Measurements from ENCODE around the gene NUTM1.
A peak's percentile ranks its signal among the peaks of the same experiment; 100 is the strongest.

The NUTM1 gene, protein sequence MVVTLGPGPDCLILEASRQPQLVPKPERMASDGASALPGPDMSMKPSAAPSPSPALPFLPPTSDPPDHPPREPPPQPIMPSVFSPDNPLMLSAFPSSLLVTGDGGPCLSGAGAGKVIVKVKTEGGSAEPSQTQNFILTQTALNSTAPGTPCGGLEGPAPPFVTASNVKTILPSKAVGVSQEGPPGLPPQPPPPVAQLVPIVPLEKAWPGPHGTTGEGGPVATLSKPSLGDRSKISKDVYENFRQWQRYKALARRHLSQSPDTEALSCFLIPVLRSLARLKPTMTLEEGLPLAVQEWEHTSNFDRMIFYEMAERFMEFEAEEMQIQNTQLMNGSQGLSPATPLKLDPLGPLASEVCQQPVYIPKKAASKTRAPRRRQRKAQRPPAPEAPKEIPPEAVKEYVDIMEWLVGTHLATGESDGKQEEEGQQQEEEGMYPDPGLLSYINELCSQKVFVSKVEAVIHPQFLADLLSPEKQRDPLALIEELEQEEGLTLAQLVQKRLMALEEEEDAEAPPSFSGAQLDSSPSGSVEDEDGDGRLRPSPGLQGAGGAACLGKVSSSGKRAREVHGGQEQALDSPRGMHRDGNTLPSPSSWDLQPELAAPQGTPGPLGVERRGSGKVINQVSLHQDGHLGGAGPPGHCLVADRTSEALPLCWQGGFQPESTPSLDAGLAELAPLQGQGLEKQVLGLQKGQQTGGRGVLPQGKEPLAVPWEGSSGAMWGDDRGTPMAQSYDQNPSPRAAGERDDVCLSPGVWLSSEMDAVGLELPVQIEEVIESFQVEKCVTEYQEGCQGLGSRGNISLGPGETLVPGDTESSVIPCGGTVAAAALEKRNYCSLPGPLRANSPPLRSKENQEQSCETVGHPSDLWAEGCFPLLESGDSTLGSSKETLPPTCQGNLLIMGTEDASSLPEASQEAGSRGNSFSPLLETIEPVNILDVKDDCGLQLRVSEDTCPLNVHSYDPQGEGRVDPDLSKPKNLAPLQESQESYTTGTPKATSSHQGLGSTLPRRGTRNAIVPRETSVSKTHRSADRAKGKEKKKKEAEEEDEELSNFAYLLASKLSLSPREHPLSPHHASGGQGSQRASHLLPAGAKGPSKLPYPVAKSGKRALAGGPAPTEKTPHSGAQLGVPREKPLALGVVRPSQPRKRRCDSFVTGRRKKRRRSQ

DNA sequence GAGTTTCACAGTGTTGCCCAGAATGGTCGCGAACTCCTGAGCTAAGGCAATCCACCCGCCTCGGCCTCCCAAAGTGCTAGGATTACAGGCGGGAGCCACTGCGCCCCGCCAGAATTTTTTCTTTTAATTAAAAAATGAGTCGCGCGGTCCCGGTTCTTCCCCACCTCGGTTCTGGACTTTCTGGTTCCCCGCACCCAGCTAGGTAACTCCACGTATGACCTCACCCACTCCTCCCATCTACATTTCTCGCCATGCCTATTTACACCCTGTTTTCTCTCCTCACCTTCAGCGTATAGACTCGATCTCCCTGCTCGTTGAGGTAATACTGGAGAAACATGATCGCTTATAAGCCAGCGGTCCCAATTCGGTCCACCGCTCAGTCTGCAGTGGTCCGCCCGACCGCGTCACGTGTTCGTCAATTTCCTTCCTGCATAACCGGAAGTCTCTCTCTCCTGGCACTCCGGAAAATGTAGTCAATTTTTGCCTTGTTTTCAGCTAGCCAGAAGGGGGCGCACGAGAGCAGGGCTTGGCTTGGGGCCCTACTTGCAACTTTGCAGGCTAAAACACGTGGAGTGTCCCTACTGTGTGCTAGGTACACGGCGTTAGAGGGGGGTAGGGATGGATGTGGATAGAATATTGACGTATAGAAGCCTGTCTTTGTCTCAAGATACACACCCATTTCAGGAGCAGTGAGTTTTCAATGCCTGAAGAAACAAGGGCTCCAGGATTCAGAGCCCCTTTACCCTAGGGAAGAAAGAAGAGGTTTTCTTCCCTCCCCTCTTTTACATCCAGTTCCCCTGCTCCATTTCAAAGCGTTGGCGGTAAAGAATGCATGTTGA is at the start of gene NUTM1, which contains the start of gene NOP10:
Gene NUTM1, plus strand, starts transcription at position 579 of the 839 bp plus-strand sequence. CDS start 382 bp downstream, outside the sequence.
Gene NOP10, minus strand, starts transcription at position 400 of the 839 bp plus-strand sequence. Its CDS starts 63 bp downstream, at position 337.
- peak; percentile 80 for DNase-seq (ENCODE audit: low spot score)

DNA sequence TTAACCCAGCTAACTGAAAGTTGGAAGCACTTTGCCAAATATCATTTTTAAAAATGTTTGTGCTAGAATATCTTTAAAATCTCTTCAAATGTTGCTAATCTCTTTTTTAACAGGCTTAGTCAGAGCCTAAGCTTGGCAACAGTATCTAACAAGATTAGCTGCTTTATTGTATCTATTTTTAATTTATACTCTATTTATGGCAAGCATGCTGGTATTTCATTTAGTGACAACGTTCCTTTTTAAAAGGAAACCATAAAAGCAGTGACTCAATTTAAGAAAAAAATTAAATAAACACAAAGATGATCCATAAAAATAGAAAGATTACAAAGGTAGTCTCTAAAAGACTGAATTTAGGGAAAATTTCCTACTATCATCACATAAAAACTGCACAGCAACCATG is 46.1 kb upstream of the NUTM1 start:
- DNase-seq (ENCODE audit: low spot score), result peak; percentile 30

DNA sequence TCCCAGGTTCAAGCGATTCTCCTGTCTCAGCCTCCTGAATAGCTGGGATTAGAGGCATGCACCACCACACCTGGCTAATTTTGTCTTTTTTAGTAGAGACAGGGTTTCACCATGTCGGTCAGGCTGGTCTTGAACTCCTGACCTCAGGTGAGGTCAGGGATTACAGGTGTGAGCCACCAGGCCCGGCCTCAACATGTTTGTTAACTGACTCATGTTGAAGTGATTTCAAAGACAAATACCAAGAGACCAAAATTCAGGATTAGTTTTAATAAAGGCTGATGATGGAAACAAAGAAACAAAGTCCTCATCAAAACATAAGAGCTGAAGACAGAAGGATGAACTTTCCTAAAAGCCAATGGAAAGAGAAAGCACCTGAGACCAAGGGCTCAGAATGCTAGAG is 42.1 kb upstream of the NUTM1 start:
- DNase-seq (ENCODE audit: low spot score), result no peak

DNA sequence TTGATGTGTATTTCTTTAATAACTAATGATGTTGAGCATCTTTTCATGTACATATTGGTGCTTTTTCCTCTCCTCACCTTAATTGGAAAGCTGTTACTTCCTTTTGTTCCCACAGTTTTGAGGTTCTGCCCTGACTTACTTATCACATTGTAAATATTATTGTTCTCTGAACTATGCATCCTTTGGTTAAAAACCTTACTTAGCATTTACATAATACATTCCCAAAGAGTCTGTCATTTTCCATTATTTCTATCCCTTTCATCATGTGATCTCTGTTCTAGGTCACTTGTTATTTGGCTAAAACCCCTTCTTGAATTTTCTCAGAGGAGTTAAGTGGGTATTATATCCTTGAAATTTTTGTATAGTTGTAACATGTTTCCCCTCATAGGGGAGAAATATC is 38.5 kb upstream of the NUTM1 start:
- peak; percentile 54 for DNase-seq (ENCODE audit: low spot score)

GRCh38 chr15:34311563-34311962 is 31.6 kb upstream of the NUTM1 start:
- no peak for DNase-seq (ENCODE audit: low spot score)

DNA sequence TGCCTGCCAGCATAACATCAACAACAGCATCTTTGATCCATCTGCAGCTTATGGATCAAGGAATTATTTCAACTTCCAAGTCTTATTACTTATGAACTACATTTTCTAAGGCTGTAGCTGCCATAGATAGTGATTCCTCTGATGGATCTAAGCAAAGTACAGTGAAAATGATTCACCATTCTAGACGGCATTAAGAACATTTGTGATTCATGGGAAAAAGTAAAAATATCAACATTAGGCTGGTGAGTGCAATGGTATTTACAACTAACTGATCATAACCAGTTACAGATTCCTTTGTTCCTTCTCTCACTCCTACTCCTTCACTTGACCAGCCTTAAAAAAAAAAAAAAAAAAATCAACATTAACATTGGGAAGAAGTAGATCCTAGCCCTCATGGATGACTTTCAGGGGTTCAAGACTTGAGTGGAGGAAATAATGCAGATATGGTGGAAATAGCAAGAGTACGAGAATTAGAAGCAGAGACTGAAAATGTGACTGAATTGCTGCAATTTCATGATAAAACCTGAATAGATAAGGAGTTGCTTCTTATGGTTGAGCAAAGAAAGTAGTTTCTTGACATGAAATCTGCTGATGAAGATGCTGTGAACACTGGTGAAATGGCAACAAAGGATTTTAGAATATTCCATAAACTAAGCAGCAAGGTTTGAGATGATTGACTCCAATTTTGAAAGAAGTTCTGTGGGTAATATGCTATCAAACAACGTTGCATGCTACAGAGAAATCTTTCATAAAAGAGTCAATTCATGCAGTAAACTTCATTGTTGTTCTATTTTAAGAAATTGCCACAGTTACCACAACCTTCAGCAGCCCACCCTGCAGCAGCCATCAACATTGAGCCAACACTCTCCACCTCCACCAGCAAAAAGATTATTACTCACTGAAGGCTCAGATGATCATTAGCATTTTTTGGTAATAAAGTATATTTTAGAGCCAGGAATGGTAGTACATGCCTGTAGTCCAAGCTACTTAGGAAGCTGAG is 28.3 kb upstream of the NUTM1 start:
- DNase-seq (ENCODE audit: low spot score), result no peak

DNA sequence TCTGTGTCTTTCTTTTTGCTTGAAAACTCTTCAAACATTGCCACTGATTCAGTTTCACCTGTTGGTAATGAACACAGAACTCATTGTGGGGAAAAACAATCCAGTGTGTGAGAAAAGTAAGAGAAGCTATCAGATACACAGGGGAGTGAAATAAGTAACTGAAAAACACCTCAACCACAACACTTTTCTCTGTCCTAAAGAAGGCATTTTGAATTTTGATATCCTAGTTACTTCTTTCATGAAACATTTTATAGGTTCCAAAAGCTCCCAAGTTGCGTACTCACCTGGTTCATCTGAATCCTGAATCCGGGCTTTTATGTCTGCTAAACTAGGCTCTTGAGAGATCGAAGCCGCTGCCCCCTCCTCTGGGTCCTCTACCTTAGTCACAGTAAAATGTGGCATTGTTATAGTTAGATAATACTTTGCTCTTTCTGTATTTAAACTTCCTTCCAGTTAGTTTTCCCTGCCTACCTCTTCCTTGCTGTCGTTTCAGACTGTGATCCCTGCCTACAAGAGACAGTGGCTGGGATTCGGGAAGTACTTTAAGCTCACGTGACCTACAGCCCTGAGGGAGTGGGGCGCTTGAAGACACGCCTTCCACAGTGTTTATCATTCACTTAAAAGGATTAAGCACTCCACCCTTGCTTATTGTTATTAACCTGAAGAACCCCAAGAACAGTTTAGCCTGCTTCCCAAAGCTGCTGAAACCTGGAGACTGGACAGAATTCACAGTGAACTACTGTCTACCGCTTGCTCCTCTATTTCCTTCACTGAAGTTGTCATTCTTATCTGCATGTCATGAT is 24.6 kb upstream of the NUTM1 start:
- peak; percentile 61 for DNase-seq (ENCODE audit: low spot score)

DNA sequence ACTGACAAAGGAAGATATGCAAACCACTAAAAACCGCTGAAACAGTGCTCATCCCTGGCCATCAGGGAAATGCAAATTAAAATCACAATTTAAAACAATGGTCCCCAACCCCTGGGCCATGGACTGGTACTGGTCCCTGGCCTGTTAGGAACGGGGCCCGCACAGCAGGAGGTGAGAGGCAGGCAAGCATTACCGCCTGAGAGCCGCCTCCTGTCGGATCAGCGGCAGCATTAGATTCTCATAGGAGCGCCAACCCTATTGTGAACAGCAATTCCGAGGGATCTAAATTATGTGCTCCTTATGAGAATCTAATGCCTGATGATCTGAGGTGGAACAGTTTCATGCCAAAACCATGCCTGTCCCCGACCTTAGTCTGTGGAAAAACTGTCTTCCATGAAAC is 19.9 kb upstream of the NUTM1 start:
- DNase-seq (ENCODE audit: low spot score), result no peak

GRCh38 chr15:34324933-34325332 is 18.2 kb upstream of the NUTM1 start:
- no peak for DNase-seq (ENCODE audit: low spot score)

DNA sequence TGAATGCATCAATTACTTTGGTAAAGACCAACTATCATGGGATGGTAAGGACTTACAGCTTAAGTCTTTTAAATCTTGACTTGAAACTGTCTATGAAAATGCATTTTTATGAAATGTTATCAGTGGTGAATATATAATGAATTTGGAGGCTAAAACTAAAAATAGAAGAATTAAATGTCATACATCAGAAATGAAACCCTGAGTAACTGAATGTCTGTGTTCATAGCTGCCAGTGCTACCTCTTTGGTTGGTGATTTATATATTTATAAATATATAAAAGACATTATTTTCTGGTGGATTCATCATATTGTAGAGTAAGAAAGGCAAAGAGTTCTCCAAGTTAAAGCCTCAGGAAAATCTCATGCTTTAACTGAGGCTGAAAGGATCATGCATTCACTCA is 17.7 kb upstream of the NUTM1 start:
- no peak for DNase-seq (ENCODE audit: low spot score)

GRCh38 chr15:34327906-34328305 is 15.2 kb upstream of the NUTM1 start:
- no peak for DNase-seq (ENCODE audit: low spot score)

DNA sequence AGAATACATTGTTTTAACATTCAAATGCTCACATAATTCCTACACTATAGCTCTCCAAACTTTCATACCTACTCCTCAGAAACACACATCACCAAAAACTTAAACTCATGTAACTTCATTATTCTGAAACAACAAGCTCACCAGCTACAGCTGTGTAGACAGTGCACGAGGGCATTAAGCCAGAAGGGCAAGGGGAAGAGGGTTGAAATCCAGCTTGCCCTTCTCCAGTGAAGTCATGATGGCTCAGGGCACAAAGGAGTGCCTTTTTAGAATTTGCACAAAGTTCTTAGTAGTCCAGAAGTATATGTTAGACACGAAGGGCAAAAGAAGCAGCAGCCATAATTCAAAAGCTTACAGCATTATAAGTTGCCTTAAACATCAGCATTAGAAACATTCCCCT is 14.1 kb upstream of the NUTM1 start:
- no peak for DNase-seq (ENCODE audit: low spot score)

- DNase-seq (ENCODE audit: low spot score), result no peak
These were observed 12.8 kb upstream of the NUTM1 start for GRCh38 chr15:34330279-34330678.

GRCh38 chr15:34331809-34332208 is 11.3 kb upstream of the NUTM1 start:
- no peak for DNase-seq (ENCODE audit: low spot score)

GRCh38 chr15:34332553-34333120 is 10.5 kb upstream of the NUTM1 start:
- no peak for DNase-seq (ENCODE audit: low spot score)

DNA sequence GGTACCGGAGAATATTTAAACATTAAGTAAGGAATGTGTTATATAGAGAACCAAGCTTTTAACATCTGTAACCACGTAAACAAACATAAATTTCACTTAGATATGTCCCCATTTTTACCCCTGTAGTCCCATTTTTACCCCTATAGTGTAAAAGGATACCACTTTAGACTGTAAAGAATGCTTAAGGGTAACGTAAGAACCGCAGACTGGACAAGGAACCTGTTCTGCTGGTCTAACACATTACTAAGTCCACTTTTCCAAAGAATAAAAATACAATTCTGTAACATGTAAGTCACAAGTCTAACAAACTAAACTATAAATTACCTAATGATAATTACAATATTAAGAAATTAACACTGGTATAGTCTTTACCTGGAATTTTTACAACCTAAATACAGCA is 8.4 kb upstream of the NUTM1 start:
- DNase-seq (ENCODE audit: low spot score), result no peak

- peak; percentile 22 for DNase-seq (ENCODE audit: low spot score)
These were observed 7.7 kb upstream of the NUTM1 start for GRCh38 chr15:34335176-34336032.
